Ramos (cell line): ENCODE data around the gene DYNLT2.

Experiments used
- in situ Hi-C: fragments of 300-500 bp; cut with MboI; formaldehyde crosslinking; loops from one replicate; pipeline ENCODE4 v1.14.3; 2022; ENCODE audit warnings: low sequenced_read_pairs; ENCODE audit not compliant: unreplicated experiment

DYNLT2 gene

DNA sequence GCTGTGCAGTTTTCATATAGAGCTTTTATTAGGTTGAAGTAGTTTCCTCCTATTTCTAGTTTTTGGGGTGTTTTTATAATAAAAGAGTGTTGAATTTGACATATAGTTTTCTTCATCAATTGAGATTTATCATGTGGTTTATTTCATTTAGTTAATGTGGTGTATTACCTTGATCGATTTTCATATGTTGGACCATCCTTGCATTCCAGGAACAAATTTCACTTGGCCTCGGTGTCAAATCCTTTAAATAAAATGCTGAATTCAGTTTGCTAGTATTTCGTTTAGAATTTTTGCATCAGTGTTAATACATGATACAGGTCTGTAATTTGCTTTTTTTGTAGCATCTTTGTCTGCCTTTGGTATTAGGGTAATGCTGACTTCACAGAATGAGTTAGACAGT, 6.0 kb downstream of the DYNLT2 start:
- in situ Hi-C loops, result no loop called here

- in situ Hi-C loops, result no loop called here
Observed at GRCh38 chr6:169741344-169741743, 10.0 kb downstream of the DYNLT2 start.

GRCh38 chr6:169738976-169739529, 12.3 kb downstream of the DYNLT2 start:
- in situ Hi-C loops, result no loop called here

- in situ Hi-C loops, result no loop called here
Observed at GRCh38 chr6:169738204-169738975, 13.0 kb downstream of the DYNLT2 start.

DNA sequence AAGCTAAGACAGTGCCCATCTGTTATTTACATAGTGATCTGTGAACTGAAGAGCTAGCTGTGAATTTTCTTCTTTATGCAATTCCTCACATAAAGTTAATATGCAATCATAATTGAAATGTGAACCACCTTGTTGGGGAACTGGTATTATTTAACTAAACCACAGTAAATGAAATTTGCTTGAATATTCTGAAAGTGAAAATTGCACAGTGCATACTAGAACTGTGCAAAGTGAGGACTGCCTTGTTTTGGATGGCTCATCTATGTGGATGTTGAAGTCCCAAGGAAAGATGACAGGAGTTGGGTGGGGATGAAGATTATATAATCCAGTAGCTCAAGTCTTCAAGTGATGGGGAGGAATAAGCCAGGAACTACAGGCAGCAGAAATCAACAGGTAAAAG, 21.4 kb downstream of the DYNLT2 start:
- in situ Hi-C loops, result no loop called here

DNA sequence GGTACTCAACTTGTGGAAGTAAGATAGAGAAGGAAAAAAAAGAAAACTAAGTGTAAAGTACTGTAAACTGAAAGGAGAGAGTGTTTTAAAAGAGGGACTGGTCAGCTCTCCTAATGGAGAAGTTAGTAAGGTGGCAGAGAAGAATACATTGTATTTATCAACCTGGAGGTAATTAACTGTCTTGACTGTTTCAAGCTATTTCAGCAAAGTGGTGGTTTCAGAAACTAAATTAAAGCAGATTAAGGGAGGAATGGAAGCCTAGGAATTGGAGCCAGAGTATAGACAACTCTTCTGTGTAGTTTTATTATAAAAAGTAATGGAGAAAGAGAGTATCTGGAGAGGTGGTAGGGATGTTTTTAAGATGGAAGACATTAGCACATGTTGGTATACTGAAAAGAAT, 24.4 kb downstream of the DYNLT2 start:
- in situ Hi-C loops, result no loop called here

GRCh38 chr6:169726049-169726400, 25.3 kb downstream of the DYNLT2 start:
- in situ Hi-C loops, result no loop called here

- in situ Hi-C loops, result no loop called here
Observed at GRCh38 chr6:169725125-169726048, 26.0 kb downstream of the DYNLT2 start.

- in situ Hi-C loops, result no loop called here
Observed at GRCh38 chr6:169724494-169725124, 26.8 kb downstream of the DYNLT2 start, which contains the start of gene PHF10. Gene PHF10, minus strand, starts transcription at chr6:169724500. Its CDS starts 569 bp downstream, at chr6:169723931.

- in situ Hi-C loops, result no loop called here
Observed at GRCh38 chr6:169723991-169724493, 27.3 kb downstream of the DYNLT2 start.

GRCh38 chr6:169723200-169723909, 28.0 kb downstream of the DYNLT2 start:
- in situ Hi-C loops, result no loop called here

- in situ Hi-C loops, result no loop called here
Observed at GRCh38 chr6:169722362-169723199, 28.8 kb downstream of the DYNLT2 start.

GRCh38 chr6:169720207-169720855, 31.0 kb downstream of the DYNLT2 start:
- in situ Hi-C loops, result no loop called here

GRCh38 chr6:169719117-169719516, 32.3 kb downstream of the DYNLT2 start:
- in situ Hi-C loops, result no loop called here

DNA sequence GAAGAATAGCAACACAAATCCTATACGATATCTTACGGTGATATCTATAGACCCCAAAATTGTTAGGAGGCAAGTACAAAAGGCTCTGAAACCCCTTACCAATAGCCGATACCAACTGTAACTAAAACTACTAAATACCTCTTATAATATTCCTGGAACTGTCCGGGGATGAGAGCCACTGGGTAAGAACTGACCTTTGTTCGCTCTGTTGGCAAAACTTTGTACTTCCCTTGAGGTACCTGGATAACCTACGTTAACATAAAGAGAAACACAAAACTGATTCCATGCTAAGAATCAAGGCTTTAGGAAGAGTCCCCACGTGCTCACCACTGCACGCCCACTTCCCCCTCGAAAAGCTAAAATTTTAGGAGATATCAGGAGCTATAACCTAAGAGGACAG, 36.8 kb downstream of the DYNLT2 start:
- in situ Hi-C loops, result no loop called here

GRCh38 chr6:169714178-169714577, 37.2 kb downstream of the DYNLT2 start:
- in situ Hi-C loops, result no loop called here

- in situ Hi-C loops, result no loop called here
Observed at GRCh38 chr6:169710009-169710408, 41.4 kb downstream of the DYNLT2 start.

- in situ Hi-C loops, result no loop called here
Observed at GRCh38 chr6:169709293-169709692, 42.1 kb downstream of the DYNLT2 start.
